GM21360 (cell line): ENCODE data around the gene ZNF280D.

Experiments used
- ATAC-seq: cut with Tn5 transposase; IDR thresholded peaks from one replicate; pipeline ENCODE4 v1.9.1; 2021; ENCODE audit warnings: mild to moderate bottlenecking, moderate library complexity; ENCODE audit not compliant: unreplicated experiment

The ZNF280D gene

DNA sequence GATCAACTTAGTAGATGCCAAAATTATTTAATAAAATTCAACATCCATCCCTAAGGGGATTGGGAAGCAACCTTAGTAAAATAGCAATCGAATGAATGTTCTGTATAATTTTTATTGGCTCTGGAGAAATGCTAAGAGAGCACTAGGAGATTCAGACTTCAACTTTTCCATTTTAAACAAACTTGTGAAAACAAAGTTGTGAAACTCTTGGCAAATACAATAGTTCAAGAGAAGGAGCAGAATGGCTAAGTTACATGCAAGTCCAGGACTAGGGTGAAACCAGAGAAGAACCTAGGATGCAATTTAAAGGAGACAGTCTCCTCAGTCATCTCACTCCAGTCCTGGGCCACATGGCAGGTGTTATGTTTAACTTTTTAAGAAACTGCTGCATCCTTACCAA, 16.7 kb upstream of the ZNF280D start:
- no peak for ATAC-seq

DNA sequence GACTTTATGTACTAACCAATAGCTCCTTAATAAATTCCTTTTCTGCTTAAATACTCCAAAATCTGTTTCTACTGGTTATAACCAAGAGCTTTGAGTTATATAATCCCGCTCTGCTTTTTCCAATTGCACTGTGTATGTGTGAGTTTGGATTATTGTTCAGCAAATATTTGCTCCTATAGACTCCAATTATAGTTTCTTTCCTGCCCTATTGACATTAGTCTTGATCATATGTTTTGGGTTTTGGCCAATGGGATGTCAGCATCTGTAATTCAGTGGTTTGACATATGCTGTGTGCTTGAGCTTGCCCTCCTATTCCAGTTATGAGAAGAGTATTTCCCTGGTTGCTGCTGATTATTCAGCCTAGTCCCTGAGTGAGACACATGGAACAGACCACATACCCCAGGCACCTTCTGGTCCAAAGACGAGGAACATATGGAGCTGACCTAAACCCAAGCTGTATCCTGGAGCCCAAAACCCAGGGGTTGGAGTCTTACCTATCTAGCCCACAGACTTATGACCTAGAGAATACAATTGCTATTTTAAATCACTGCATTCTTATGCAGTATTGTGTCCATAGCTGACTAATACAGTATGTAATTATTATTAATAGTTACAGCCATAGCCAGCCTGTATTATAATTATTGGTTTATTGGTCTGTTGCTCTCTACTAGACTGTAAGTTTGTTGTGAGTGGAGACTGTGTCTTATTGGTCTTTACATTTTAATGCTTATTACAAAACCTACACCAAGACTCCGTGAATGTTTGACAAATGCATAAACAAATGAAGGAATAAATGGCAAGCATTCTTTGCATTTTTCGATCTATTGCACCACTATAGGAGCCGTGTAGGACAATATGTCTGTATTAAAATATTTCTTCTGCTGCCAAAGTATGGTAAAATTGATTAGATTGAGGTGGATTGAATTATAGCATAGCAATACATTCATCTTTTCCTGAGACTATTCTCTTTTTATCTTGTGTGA, 11.7 kb upstream of the ZNF280D start:
- no peak for ATAC-seq

DNA sequence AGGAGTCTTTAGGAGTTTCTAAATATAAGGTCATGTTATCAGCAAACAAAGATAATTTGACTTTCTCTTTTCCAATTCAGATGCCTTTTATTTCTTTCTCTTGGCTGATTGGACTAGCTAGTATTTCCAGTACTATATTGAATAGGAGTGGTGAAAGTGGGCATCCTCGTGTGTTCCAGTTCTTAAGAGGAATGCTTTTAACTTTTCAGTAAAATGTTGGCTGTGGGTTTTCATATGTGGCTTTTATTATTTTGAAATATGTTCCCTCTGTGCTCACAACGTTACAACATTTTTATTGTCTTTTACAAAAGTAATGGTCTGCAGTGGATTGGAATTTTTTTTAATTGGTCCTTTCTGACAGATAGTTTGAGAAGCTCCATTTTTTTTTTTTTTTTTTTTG, 8.2 kb upstream of the ZNF280D start:
- no peak for ATAC-seq

DNA sequence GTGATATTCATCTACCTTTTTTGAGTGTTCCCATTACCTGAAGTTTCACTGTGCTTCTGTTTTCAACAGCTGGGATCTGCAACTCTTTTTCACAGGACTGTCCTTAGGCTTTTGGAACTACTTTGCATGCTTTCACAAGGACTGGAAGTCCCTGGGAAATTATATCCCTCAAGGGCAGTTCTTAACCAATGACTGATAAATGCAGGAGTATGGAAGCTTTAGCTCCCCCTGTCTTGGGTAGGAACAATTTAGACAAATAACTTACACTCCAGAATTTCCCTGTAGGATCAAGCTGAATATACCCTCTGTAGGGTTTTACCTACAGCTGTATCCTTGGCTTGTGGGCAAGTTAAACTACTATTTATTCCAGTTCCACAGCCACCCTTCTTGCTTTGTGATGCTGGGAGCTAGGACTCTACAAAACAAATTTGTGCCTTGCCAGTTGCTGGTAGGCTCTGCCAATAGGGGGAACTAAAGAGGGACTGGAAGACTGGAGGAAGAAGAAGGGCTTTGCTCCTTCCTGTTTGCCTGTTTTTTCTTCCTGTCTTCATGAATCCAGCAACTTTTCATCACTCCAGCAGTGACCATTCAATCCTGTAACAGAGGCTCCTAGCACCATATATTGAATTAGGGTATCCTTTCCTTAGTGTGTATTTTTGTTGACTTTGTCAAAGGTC, 6.8 kb upstream of the ZNF280D start:
- no peak for ATAC-seq

- ATAC-seq: no peak
These were observed 6.2 kb upstream of the ZNF280D start for GRCh38 chr15:56739474-56739873.

- no peak for ATAC-seq
These were observed 4.5 kb upstream of the ZNF280D start for GRCh38 chr15:56737791-56738190.

- no peak for ATAC-seq
These were observed 3.8 kb upstream of the ZNF280D start for GRCh38 chr15:56736881-56737707.

- no peak for ATAC-seq
These were observed 3.0 kb upstream of the ZNF280D start for GRCh38 chr15:56736308-56736707.

DNA sequence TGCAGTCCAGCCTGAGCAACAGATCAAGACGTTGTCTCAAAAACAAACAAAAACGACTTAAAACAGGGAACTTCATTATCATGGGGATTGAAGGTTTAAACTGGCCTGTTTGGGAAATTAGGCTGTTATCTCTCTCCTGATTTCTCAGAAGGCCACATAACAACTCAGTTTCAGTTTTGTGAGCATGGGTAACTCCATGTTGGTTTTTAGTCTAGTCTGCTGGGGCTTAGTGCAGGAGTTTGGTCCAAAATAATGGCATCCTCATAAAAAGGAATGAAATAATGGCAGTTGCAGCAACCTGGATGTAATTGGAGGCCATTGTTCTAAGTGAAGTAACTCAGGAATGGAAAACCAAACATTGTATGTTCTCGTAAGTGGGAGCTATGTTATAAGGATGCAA, 2.3 kb upstream of the ZNF280D start:
- no peak for ATAC-seq

- ATAC-seq: no peak
These were observed 815 bp upstream of the ZNF280D start for GRCh38 chr15:56734013-56734635.

DNA sequence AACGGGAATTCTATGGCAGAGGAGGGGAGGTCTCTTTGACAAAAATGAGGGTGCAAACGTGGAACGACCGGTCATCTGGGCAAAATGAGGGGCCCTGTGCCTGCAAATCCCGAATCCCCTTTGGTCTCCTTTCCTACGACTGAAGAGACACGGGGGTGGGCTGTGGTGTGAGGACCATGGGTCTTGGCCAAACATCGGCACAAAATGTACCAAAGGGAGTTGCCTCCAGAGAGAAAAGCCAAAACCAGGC, 498 bp downstream of the ZNF280D start:
- no peak for ATAC-seq

GRCh38 chr15:56732135-56732885, 999 bp downstream of the ZNF280D start:
- no peak for ATAC-seq

- no peak for ATAC-seq
These were observed 1.8 kb downstream of the ZNF280D start for GRCh38 chr15:56731548-56731947.

DNA sequence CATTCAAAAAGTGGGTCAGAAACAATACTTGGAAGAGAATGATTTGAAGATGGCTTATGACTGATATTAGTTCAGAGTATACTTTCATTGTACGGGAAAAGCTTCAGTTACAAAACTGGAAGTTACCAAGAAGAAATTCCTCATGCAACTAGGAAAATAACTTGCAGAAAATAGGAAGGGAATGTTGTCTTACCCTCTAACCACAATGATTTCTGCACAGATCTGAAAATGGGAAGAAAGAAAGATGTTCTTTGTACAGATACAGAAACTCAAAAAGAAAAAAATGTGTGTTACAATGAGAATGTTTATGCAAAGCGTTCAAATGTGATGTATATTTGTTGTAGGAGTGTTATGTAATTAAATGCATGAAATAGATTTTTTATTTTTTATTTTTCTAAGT, 3.7 kb downstream of the ZNF280D start:
- ATAC-seq: no peak

GRCh38 chr15:56725386-56725785, 7.9 kb downstream of the ZNF280D start:
- ATAC-seq: no peak

- no peak for ATAC-seq
These were observed 9.1 kb downstream of the ZNF280D start for GRCh38 chr15:56724232-56724631.

DNA sequence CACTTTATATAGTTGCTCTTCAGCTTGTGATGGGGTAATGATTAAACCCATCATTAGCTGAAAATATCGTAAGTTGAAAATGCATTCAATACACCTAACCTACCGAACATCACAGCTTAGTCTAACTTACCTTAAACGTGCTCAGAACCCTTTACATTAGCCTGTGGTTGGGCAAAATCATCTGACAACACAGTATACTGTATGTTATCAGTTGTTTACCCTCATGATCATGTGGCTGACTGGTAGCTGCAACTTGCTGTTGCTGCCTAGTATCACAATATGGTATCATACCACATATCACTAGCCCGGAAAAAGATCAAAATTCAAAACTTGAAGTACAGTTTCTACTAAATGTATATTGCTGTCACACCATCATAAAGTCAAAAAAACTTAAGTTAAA, 9.5 kb downstream of the ZNF280D start:
- no peak for ATAC-seq

- ATAC-seq: no peak
These were observed 13.3 kb downstream of the ZNF280D start for GRCh38 chr15:56719774-56720555.

- ATAC-seq: no peak
These were observed 14.2 kb downstream of the ZNF280D start for GRCh38 chr15:56719021-56719612.
